GM18868 (cell line): ENCODE data around the gene ANO1.

Experiments
- ATAC-seq: cut with Tn5 transposase; IDR thresholded peaks from one replicate; pipeline ENCODE4 v1.9.1; 2021; ENCODE audit warnings: mild to moderate bottlenecking, moderate library complexity; ENCODE audit not compliant: unreplicated experiment

ANO1 gene

DNA sequence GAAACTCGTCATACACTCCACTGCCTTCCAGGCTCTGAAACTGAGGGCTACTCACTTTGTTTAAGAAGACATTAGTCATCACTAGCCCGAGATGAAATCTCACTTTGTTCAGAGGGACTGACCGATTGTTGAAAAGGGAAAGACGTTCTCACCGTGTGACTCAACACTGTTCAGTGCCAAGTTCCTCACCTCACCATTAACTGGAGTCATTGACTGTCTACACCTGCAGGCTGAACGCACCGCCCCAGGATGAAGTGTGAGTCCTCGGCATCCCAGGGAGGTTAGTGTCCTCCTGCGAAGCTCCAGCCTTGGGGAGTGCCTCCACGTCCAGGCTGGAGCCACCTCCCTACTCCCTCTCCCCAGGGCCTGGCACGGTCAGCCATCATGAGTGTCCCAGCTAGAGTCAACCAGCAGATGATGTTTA, 155.4 kb downstream of the ANO1 start:
- no peak for ATAC-seq

- no peak for ATAC-seq
These were observed 155.8 kb downstream of the ANO1 start for GRCh38 chr11:70233962-70234361.
